ENCODE measurements around the gene CYBC1. TPM values are rescaled to one million over a fixed set of nuclear protein-coding genes. Genes with fewer than 3 reads are reported as not detected.

CYBC1 gene
- total RNA-seq, 1 experiment from 2014 or later: 99.9 TPM

- Histone ChIP-seq H3K4me1 (no peaks in the 10 kb centered on the region), H3K9me3 (no peaks in the 10 kb centered on the region), H3K27me3 (replicated peaks; ENCODE audit: control insufficient read depth, insufficient read depth, low read length) (no peaks in the 10 kb centered on the region), H3K4me3 (ENCODE audit: low read depth, low read length) (no peak overlapping the region), H3K36me3 (ENCODE audit: control insufficient read depth, insufficient read depth, low read length) (no peaks in the 10 kb centered on the region; the same call in 1 of the 2 replicates)
- no peaks in the 10 kb centered on the region for H3K27me3 Mint-ChIP-seq (ENCODE audit: insufficient read depth, unreplicated experiment)
- TF ChIP-seq CTCF (IDR thresholded peaks at IDR 0.05; ENCODE audit: insufficient read depth in 1 of 2, low read depth in 1 of 2, low read length in 1 of 2, severe bottlenecking in 1 of 2, unreplicated experiment in 1 of 2): no peak
- H3K27ac Mint-ChIP-seq (ENCODE audit: unreplicated experiment): no peak overlapping the region
- no peaks in the 10 kb centered on the region for H3K4me1 Mint-ChIP-seq (ENCODE audit: low read depth, unreplicated experiment)
- POLR2A ChIA-PET: no interaction called here
- H3K36me3 Mint-ChIP-seq (ENCODE audit: insufficient read depth, unreplicated experiment): peaks cover 9% of the 10 kb centered on the region
- intact Hi-C loops (cut with micrococcal nuclease; ENCODE audit: unreplicated experiment): no loop called here
- no TSS peak for BruUV-seq (replicated peaks)
- no peaks in the 10 kb centered on the region for H3K9me3 Mint-ChIP-seq (ENCODE audit: unreplicated experiment)
- CTCF ChIA-PET: no interaction called here
- DNase-seq: no peak
- no peak overlapping the region for H3K4me3 Mint-ChIP-seq (ENCODE audit: unreplicated experiment)
These were observed 42.1 kb downstream of the CYBC1 start for GRCh38 chr17:82408288-82408937.

GRCh38 chr17:82407255-82407654 lies 43.3 kb downstream of the CYBC1 start:
- H3K27me3 Mint-ChIP-seq (ENCODE audit: insufficient read depth, unreplicated experiment): no peaks in the 10 kb centered on the region

GRCh38 chr17:82406131-82406671 lies 44.4 kb downstream of the CYBC1 start:
- Histone ChIP-seq H3K4me1 (no peaks in the 10 kb centered on the region), H3K27me3 (replicated peaks; ENCODE audit: control insufficient read depth, insufficient read depth, low read length) (no peaks in the 10 kb centered on the region), H3K36me3 (ENCODE audit: control insufficient read depth, insufficient read depth, low read length) (no peaks in the 10 kb centered on the region; the same call in 1 of the 2 replicates), H3K4me3 (ENCODE audit: low read depth, low read length) (no peak overlapping the region), H3K9me3 (no peaks in the 10 kb centered on the region)
- BruUV-seq (replicated peaks): no TSS peak
- Mint-ChIP-seq H3K4me1 (ENCODE audit: low read depth, unreplicated experiment) (peaks cover 6% of the 10 kb centered on the region), H3K9me3 (ENCODE audit: unreplicated experiment) (no peaks in the 10 kb centered on the region), H3K27me3 (ENCODE audit: insufficient read depth, unreplicated experiment) (no peaks in the 10 kb centered on the region), H3K4me3 (ENCODE audit: unreplicated experiment) (no peak overlapping the region), H3K36me3 (ENCODE audit: insufficient read depth, unreplicated experiment) (peaks cover 15% of the 10 kb centered on the region), H3K27ac (ENCODE audit: unreplicated experiment) (no peak overlapping the region)
- ChIA-PET CTCF (no interaction called here), POLR2A (no interaction called here)
- TF ChIP-seq CTCF (IDR thresholded peaks at IDR 0.05; ENCODE audit: insufficient read depth in 1 of 2, low read depth in 1 of 2, low read length in 1 of 2, severe bottlenecking in 1 of 2, unreplicated experiment in 1 of 2): no peak
- intact Hi-C loops (cut with micrococcal nuclease; ENCODE audit: unreplicated experiment): no loop called here
- no peak for DNase-seq

More at GRCh38 chr17:82407255-82407654, 43.3 kb downstream of the CYBC1 start:
- Histone ChIP-seq H3K9me3 (no peaks in the 10 kb centered on the region), H3K36me3 (ENCODE audit: control insufficient read depth, insufficient read depth, low read length) (no peaks in the 10 kb centered on the region; the same call in 1 of the 2 replicates), H3K27me3 (replicated peaks; ENCODE audit: control insufficient read depth, insufficient read depth, low read length) (no peaks in the 10 kb centered on the region), H3K4me1 (no peaks in the 10 kb centered on the region), H3K4me3 (ENCODE audit: low read depth, low read length) (no peak overlapping the region)
- BruUV-seq (replicated peaks): no TSS peak
- TF ChIP-seq CTCF (IDR thresholded peaks at IDR 0.05; ENCODE audit: insufficient read depth in 1 of 2, low read depth in 1 of 2, low read length in 1 of 2, severe bottlenecking in 1 of 2, unreplicated experiment in 1 of 2): no peak
- H3K27ac Mint-ChIP-seq (ENCODE audit: unreplicated experiment): no peak overlapping the region
- no peak for DNase-seq
- POLR2A ChIA-PET: interaction anchor here (0.7 kb wide), 1 partner anchor 708 kb away, joined by 3 read pairs; no protein-coding TSS in a partner anchor
- H3K36me3 Mint-ChIP-seq (ENCODE audit: insufficient read depth, unreplicated experiment): peaks cover 9% of the 10 kb centered on the region
- H3K4me1 Mint-ChIP-seq (ENCODE audit: low read depth, unreplicated experiment): peaks cover 6% of the 10 kb centered on the region
- intact Hi-C loops (cut with micrococcal nuclease; ENCODE audit: unreplicated experiment): no loop called here
- CTCF ChIA-PET: no interaction called here
- no peaks in the 10 kb centered on the region for H3K9me3 Mint-ChIP-seq (ENCODE audit: unreplicated experiment)
- no peak overlapping the region for H3K4me3 Mint-ChIP-seq (ENCODE audit: unreplicated experiment)

Data from Caco-2 (cell line).